ENCODE data around the gene MON2.

- peak in 1 of 7 experiments; percentile 12 for TF ChIP-seq CTCF (IDR thresholded peaks at IDR 0.05)
- peak in 2 of 3 donors; percentile 28 to 61 for TF ChIP-seq POLR2AphosphoS5 (IDR thresholded peaks at IDR 0.05)
- no peak for TF ChIP-seq POLR2A (IDR thresholded peaks at IDR 0.05)
Measured at GRCh38 chr12:62533755-62534107, 67.1 kb downstream of the MON2 start.

Data from stomach (tissue), 4 donors.